ENCODE data around the gene ZNHIT6.
"Not testable (repeated sequence)": the region's sequence is repeated elsewhere in the genome, so short reads cannot be mapped to it uniquely, and the experiment has no call there.

Gene ZNHIT6

GRCh38 chr1:85656256-85656655, 52.0 kb downstream of the ZNHIT6 start:
- DNase-seq (ENCODE audit: low read depth) = no peak
- TF ChIP-seq CTCF (IDR thresholded peaks at IDR 0.05; ENCODE audit: low read depth, low read length, missing control alignments) = no peak
- H3K4me3 ChIP-seq (ENCODE audit: low read depth, low read length) = no peak overlapping the region

DNA sequence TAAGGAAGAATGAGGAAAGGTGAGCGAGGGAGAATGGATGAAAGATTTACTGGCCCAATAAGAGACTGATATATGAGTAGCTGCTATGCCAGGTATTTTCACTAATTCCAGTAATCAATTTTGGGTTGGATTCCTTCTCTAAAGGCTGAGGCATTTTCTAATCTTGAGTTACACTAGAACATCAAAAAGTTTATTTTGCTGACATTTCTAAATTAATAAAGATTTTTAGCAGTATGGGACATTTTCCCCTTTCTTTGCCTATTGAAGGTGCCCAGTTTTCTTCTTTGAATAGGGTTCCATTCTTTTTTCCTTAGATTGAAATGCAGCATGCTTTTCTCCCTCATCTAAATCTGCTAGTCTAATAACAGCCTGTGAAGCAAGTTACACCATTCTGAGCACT, 52.9 kb downstream of the ZNHIT6 start:
- no peak overlapping the region for H3K4me3 ChIP-seq (ENCODE audit: low read depth, low read length)
- TF ChIP-seq CTCF (IDR thresholded peaks at IDR 0.05; ENCODE audit: low read depth, low read length, missing control alignments) = no peak
- no peak for DNase-seq (ENCODE audit: low read depth)

- no peak overlapping the region for H3K4me3 ChIP-seq (ENCODE audit: low read depth, low read length)
- DNase-seq (ENCODE audit: low read depth) = no peak
- TF ChIP-seq CTCF (IDR thresholded peaks at IDR 0.05; ENCODE audit: low read depth, low read length, missing control alignments) = no peak
Measured at GRCh38 chr1:85654066-85654782, 54.0 kb downstream of the ZNHIT6 start.

- no peak for DNase-seq (ENCODE audit: low read depth)
- no peak for TF ChIP-seq CTCF (IDR thresholded peaks at IDR 0.05; ENCODE audit: low read depth, low read length, missing control alignments)
- no peak overlapping the region for H3K4me3 ChIP-seq (ENCODE audit: low read depth, low read length)
Measured at GRCh38 chr1:85652327-85652726, 55.9 kb downstream of the ZNHIT6 start.

DNA sequence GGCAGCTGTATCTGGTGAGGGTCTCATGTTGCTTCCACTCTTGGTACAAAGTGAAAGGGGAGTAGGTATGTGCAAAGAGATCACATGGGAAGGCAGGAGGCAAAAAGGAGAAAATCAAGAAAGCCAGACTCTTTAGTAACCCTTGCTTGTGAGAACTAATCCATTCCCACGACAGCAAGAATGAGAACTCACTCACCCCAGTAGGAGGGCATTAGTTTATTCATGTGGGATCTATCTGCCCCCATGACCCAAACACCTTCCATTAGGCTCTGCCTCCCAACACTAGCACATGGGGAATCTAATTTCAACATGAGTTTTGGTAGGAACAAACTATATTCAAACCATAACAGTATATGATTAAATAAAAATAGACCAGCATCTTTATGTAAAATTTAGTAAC, 57.6 kb downstream of the ZNHIT6 start:
- H3K4me3 ChIP-seq (ENCODE audit: low read depth, low read length) = no peak overlapping the region
- no peak for TF ChIP-seq CTCF (IDR thresholded peaks at IDR 0.05; ENCODE audit: low read depth, low read length, missing control alignments)
- DNase-seq (ENCODE audit: low read depth) = no peak

DNA sequence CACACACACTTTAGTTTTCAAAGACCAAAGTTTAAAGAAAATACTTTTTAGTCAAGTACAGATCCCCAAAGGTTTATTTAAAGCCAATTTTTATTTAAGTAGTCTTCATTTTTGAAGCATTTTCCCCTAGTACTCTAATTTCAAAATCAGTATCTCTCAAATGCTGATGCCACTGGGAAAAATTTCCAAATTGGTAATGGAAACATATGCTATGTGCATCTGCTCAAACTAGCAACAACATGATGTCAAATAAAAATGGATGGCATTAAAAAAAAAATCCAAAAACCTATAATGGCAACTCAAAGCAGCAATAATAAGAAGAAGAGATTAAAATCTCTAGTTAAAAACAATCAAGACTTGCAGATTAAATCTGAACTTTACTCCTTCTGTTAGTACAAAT, 58.6 kb downstream of the ZNHIT6 start:
- TF ChIP-seq CTCF (IDR thresholded peaks at IDR 0.05; ENCODE audit: low read depth, low read length, missing control alignments) = no peak
- no peak for DNase-seq (ENCODE audit: low read depth)
- no peak overlapping the region for H3K4me3 ChIP-seq (ENCODE audit: low read depth, low read length)

GRCh38 chr1:85641598-85642556, 66.4 kb downstream of the ZNHIT6 start:
- not testable (repeated sequence) for H3K4me3 ChIP-seq (ENCODE audit: low read depth, low read length); DNase-seq (ENCODE audit: low read depth)

GRCh38 chr1:85639920-85640319, 68.3 kb downstream of the ZNHIT6 start:
- H3K4me3 ChIP-seq (ENCODE audit: low read depth, low read length); DNase-seq (ENCODE audit: low read depth): not testable (repeated sequence)

Data from GM12864 (cell line).